D721Med (cell line): ENCODE results near the gene NES.
A peak's percentile ranks its signal among the peaks of the same experiment; 100 is the strongest.

Experiments
- DNase-seq: peaks from one replicate; pipeline ENCODE4 v3.0.0; 2011; ENCODE audit warnings: low spot score; ENCODE audit not compliant: insufficient read length
- FAIRE-seq: peaks from 2 replicates; lab custom pipeline; 2011; peaks lifted over from hg19 to GRCh38; lab: Jason Lieb, UNC
- TF ChIP-seq, protein P1 (sequence below): IDR thresholded peaks from 2 replicates; pipeline ENCODE4 v1.5.1; 2012; ENCODE audit warnings: mild to moderate bottlenecking, control low read depth; ENCODE audit not compliant: insufficient read depth; ENCODE audit errors: missing control alignments

The NES gene

DNA sequence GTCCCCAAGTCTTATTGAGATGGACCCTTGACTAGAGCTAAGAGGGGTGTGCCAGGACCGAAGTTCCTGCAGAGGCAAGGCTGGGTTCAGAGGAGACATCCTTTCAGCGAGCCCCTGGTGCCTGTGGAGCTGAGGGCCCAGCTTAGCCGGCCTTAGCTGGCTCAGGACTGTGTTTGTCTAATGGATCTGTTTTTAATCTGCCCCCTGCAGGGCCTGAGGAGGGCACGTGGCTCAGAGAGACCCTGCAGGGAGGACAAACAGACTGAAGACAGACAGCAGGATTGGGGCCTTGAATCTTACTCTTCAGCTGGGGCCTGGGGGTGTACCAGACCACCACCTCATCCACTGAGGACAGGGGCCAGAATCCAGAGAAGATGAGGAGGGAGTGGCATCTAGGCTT, 26.5 kb upstream of the NES start:
- peak; percentile 84 for DNase-seq
- TF ChIP-seq, protein P1, sequence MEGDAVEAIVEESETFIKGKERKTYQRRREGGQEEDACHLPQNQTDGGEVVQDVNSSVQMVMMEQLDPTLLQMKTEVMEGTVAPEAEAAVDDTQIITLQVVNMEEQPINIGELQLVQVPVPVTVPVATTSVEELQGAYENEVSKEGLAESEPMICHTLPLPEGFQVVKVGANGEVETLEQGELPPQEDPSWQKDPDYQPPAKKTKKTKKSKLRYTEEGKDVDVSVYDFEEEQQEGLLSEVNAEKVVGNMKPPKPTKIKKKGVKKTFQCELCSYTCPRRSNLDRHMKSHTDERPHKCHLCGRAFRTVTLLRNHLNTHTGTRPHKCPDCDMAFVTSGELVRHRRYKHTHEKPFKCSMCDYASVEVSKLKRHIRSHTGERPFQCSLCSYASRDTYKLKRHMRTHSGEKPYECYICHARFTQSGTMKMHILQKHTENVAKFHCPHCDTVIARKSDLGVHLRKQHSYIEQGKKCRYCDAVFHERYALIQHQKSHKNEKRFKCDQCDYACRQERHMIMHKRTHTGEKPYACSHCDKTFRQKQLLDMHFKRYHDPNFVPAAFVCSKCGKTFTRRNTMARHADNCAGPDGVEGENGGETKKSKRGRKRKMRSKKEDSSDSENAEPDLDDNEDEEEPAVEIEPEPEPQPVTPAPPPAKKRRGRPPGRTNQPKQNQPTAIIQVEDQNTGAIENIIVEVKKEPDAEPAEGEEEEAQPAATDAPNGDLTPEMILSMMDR: no peak
- no peak for FAIRE-seq

DNA sequence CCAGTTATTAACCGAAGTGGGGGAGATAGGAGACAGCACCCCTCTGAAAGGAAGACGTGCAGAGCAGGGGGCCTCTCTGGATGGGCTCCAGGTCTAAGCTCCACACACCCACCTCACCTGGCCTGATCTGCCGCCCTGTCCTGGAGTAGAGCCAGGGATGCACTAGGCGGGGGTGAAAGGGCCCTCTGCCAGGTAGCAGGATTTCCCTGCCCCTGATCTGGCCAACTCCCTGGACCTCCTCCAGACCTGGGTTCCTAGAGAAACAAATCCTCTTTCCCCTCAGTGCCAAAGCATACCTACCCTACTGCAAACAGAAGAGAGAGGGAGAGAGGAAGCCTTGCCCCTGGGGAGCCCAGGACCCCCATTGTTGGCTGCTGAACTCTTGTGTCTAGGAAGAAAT, 26.1 kb upstream of the NES start:
- TF ChIP-seq, protein P1: no peak
- DNase-seq: no peak
- no peak for FAIRE-seq

DNA sequence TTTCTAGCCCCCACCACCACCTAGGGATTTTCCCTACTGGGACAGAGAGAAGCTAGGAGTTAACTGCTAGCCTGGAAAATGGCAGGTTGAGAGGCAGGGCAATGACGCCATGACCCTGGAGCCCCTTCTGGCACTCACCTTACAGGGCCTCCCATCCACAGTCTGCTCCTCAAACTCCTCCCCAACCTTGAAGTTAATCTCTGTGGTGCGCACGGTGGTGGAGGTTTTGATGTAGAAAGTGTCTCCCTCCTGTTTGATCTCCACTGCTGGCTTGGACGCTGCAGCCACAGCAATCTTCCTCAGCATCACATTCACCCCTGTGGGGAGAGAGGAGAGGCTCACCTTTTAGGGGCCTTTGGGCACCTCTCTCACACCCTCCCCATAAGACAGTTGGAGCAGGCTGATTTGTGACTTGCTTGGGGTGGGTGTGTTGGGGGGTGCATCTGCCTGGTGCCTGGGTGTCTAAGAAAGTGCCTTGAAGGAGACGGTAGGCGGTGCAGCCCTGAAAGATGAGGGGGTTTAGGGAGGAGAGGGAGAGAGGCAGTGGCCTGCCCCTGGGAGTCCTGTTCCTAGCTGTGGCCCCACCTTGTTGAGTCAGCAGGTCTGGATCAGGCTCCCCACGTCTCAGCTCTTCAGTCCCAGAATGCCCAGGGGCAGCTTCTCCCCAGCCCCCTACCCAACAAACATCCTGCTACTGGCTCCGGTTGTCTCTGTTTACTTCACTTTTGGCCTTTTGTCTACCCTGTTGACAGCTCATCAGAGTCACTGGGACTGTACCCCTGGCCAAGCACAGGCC, 23.7 kb upstream of the NES start:
- DNase-seq (no peak), FAIRE-seq (no peak)
- TF ChIP-seq, protein P1: no peak

DNA sequence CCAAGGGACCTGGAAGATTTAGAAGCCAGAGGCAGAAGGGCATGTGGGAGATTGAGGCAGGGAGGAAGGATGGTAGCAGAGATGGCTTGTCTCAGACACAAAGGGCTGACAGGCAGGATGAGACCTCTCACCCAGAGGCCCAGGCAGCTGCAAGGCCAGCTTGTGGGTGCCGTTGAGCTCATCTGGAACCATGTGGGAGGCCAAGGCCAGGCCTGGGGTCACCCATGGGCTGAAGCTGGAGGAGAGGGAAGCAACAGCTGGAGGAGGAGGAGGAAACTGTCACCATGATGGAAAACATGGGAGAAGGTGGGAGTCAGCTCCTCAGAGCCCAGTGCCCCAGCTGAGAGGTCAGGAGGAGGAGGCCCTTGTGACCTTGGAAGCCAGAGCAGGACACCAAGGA, 21.8 kb upstream of the NES start:
- TF ChIP-seq, protein P1: no peak
- DNase-seq (no peak), FAIRE-seq (no peak)

DNA sequence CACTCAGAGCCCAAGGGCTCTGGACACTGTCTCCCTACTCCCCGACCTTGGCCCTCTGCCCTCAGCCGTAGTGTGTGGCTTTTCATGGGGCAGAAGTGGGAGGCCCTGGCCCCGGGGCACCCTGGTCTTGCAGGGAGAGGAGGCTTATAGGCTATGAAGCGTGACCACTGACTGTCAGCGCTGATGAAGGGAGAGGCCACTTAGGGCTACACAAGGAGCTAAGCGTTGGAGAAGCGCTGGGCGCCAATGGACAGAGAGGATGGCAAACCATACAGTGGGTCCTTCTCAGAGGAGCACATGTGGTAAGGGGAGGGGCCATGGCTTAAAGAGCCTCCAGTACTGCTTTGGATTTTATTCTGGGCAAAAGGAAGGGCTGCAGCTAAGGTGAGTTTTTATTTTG, 20.3 kb upstream of the NES start:
- TF ChIP-seq, protein P1: no peak
- DNase-seq: no peak
- FAIRE-seq: no peak

DNA sequence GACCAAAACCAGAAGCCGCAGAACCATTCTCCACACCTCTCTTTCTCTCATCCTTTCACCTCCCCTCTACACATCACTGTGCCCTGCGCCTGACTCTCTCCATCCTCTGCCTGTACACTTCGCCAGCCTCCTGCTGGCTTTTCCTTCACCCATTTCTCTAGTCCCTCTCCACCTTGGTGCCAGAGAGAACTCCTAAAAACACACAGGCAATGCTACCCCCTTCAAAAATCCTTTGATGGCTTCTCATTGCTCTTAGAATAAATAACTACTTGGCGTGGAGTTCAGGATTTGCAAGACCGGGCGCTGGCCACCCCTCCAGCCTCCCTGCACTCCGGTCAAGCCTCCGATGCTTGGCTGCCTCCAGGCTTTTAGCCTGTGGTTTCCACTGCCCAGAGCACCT, 19.5 kb upstream of the NES start:
- DNase-seq: no peak
- FAIRE-seq: no peak
- TF ChIP-seq, protein P1: no peak

DNA sequence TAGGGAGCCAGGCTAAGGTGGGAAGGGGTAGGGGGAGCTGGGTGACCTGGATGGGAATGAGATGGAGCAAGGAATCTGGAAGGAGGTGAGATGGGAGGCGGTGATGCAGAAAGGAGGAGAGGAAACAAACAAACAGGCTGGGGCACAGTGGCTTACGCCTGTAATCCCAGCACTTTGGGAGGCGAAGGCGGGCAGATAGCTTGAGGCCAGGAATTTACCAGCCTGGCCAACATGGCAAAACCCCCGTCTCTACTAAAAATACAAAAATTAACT, 17.4 kb upstream of the NES start:
- TF ChIP-seq, protein P1: no peak
- no peak for DNase-seq
- no peak for FAIRE-seq
